ENCODE measurements around the gene MYO5B. TPM values are rescaled to one million over a fixed set of nuclear protein-coding genes. Genes with fewer than 3 reads are reported as not detected.
"Not testable (repeated sequence)": the region's sequence is repeated elsewhere in the genome, so short reads cannot be mapped to it uniquely, and the experiment has no call there.

MYO5B gene
- total RNA-seq, 4 donors from 2014 or later, result 2.0 to 13.9 (median 5.3) TPM

GRCh38 chr18:50097702-50098101 lies 97.2 kb downstream of the MYO5B start:
- 58% methylated on average over 2 of the region's 2 CpGs for WGBS

GRCh38 chr18:50096766-50097435 lies 98.0 kb downstream of the MYO5B start:
- TF ChIP-seq POLR2A (IDR thresholded peaks at IDR 0.05; ENCODE audit: low read depth), result no peak
- TF ChIP-seq EP300 (IDR thresholded peaks at IDR 0.05), result no peak
- no peak for TF ChIP-seq POLR2AphosphoS5 (IDR thresholded peaks at IDR 0.05)
- TF ChIP-seq CTCF (IDR thresholded peaks at IDR 0.05), result no peak
- H3K36me3 ChIP-seq, result no peaks in the 10 kb centered on the region
- no peak overlapping the region for H3K27ac ChIP-seq (replicated peaks in 1 of 4)
- intact Hi-C loops (cut with DNase I), result no loop called here
- peaks cover 0 to 6% (median 0%) of the 10 kb centered on the region in 4 donors for H3K27me3 ChIP-seq
- 88% methylated on average over 3 of the region's 3 CpGs for WGBS
- H3K4me3 ChIP-seq, result no peak overlapping the region
- H3K9me3 ChIP-seq, result no peaks in the 10 kb centered on the region
- no peak for DNase-seq (ENCODE audit: extremely low spot score)
- H3K4me1 ChIP-seq, result no peaks in the 10 kb centered on the region

More at GRCh38 chr18:50097702-50098101, 97.2 kb downstream of the MYO5B start:
- no peaks in the 10 kb centered on the region for H3K4me1 ChIP-seq
- H3K27me3 ChIP-seq, result peaks cover 0 to 6% (median 0%) of the 10 kb centered on the region in 4 donors
- no peak for DNase-seq (ENCODE audit: extremely low spot score)
- intact Hi-C loops (cut with DNase I), result no loop called here
- H3K9me3 ChIP-seq, result no peaks in the 10 kb centered on the region
- H3K4me3 ChIP-seq, result no peak overlapping the region
- no peak for TF ChIP-seq EP300 (IDR thresholded peaks at IDR 0.05)
- no peak for TF ChIP-seq POLR2A (IDR thresholded peaks at IDR 0.05; ENCODE audit: low read depth)
- H3K27ac ChIP-seq (replicated peaks in 1 of 4), result no peak overlapping the region
- no peaks in the 10 kb centered on the region for H3K36me3 ChIP-seq

- H3K27ac ChIP-seq (replicated peaks in 1 of 4); DNase-seq (ENCODE audit: extremely low spot score); H3K27me3 ChIP-seq; H3K4me3 ChIP-seq; H3K4me1 ChIP-seq; H3K36me3 ChIP-seq; intact Hi-C loops (cut with DNase I); H3K9me3 ChIP-seq: not testable (repeated sequence)
- 86% methylated on average over 5 of the region's 5 CpGs for whole genome bisulfite sequencing
These were observed 100.2 kb downstream of the MYO5B start for GRCh38 chr18:50094786-50095185.

GRCh38 chr18:50094221-50094773 lies 100.7 kb downstream of the MYO5B start:
- Histone ChIP-seq H3K27ac (replicated peaks in 1 of 4) (no peak overlapping the region), H3K9me3 (no peaks in the 10 kb centered on the region), H3K4me3 (no peak overlapping the region), H3K27me3 (no peaks in the 10 kb centered on the region), H3K4me1 (no peaks in the 10 kb centered on the region), H3K36me3 (no peaks in the 10 kb centered on the region)
- 81% methylated on average over 2 of the region's 2 CpGs for WGBS
- TF ChIP-seq POLR2A (IDR thresholded peaks at IDR 0.05; ENCODE audit: low read depth), result no peak
- DNase-seq (ENCODE audit: extremely low spot score), result no peak
- intact Hi-C loops (cut with DNase I), result no loop called here

- no peak for DNase-seq (ENCODE audit: extremely low spot score)
- H3K4me1 ChIP-seq, result no peaks in the 10 kb centered on the region
- 75% methylated on average over 6 of the region's 6 CpGs for WGBS
- H3K4me3 ChIP-seq, result no peak overlapping the region
- H3K9me3 ChIP-seq, result no peaks in the 10 kb centered on the region
- no peak overlapping the region for H3K27ac ChIP-seq (replicated peaks in 1 of 4)
- H3K27me3 ChIP-seq, result no peaks in the 10 kb centered on the region
- no peaks in the 10 kb centered on the region for H3K36me3 ChIP-seq
- no peak for TF ChIP-seq CTCF (IDR thresholded peaks at IDR 0.05)
- no peak for TF ChIP-seq EP300 (IDR thresholded peaks at IDR 0.05)
- intact Hi-C loops (cut with DNase I), result no loop called here
These were observed 101.4 kb downstream of the MYO5B start for GRCh38 chr18:50093366-50094064.

DNA sequence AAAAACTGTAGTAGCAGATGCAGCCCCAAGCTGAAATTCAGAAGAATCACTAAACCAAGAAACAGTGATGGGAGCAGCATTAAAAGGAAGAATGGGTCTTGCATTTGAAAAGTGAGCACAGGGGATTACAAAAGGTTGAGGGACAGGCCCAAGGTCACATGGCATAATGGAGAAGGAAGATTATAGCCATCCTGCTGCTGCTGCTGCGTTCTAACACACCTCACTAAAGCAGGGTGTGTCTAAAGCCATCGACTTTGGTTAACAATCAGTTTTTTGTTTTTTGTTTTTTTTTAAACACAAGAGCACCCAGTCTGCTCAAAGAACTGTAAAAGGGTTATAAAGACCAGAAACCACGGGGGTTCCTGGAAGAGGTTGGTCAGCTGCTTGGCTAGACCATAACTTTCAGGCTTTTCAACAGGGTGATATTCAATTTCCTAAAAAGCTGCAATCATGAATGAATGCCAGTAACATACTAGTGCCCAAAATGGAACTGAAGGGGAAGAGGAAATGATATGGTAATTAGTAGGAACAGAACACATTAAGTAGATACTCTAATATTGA lies 102.6 kb downstream of the MYO5B start:
- TF ChIP-seq POLR2AphosphoS5 (IDR thresholded peaks at IDR 0.05), result no peak
- no peak for TF ChIP-seq EP300 (IDR thresholded peaks at IDR 0.05)
- TF ChIP-seq CTCF (IDR thresholded peaks at IDR 0.05), result no peak
- no peak for TF ChIP-seq POLR2A (IDR thresholded peaks at IDR 0.05; ENCODE audit: low read depth)
- Histone ChIP-seq H3K4me1 (no peaks in the 10 kb centered on the region), H3K9me3 (no peaks in the 10 kb centered on the region), H3K27me3 (no peaks in the 10 kb centered on the region), H3K27ac (replicated peaks in 1 of 4) (no peak overlapping the region), H3K4me3 (no peak overlapping the region), H3K36me3 (no peaks in the 10 kb centered on the region)
- intact Hi-C loops (cut with DNase I), result no loop called here
- no peak for DNase-seq (ENCODE audit: extremely low spot score)
- WGBS, result 60% methylated on average over 3 of the region's 3 CpGs

Data from esophagus muscularis mucosa (tissue), 4 donors.